ENCODE measurements around the gene LAMTOR4.
"Not testable (repeated sequence)": the region's sequence is repeated elsewhere in the genome, so short reads cannot be mapped to it uniquely, and the experiment has no call there.

LAMTOR4 gene

DNA sequence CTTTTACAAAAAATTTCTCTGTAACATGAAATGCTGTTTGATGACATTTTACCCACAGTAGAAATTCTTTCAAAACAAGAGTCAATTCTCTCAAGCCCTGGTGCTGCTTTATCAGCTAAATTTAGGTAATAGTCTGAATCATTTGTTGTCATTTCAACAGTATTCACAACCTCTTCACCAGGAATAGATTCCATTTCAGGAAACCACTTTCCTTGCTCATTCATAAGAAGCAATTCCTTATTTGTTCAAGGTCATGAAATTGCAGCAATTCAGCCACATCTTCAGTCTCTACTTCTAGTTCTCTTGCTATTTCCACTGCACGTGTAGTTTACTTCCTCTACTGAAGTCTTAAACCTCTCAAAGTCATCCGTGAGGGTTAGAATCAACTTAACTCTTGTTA is 43.1 kb downstream of the LAMTOR4 start:
- TF ChIP-seq EZH2phosphoT487 (IDR thresholded peaks at IDR 0.05; ENCODE audit: borderline replicate concordance, low read length), result no peak
- TF ChIP-seq, protein P1, sequence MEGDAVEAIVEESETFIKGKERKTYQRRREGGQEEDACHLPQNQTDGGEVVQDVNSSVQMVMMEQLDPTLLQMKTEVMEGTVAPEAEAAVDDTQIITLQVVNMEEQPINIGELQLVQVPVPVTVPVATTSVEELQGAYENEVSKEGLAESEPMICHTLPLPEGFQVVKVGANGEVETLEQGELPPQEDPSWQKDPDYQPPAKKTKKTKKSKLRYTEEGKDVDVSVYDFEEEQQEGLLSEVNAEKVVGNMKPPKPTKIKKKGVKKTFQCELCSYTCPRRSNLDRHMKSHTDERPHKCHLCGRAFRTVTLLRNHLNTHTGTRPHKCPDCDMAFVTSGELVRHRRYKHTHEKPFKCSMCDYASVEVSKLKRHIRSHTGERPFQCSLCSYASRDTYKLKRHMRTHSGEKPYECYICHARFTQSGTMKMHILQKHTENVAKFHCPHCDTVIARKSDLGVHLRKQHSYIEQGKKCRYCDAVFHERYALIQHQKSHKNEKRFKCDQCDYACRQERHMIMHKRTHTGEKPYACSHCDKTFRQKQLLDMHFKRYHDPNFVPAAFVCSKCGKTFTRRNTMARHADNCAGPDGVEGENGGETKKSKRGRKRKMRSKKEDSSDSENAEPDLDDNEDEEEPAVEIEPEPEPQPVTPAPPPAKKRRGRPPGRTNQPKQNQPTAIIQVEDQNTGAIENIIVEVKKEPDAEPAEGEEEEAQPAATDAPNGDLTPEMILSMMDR (IDR thresholded peaks at IDR 0.05; ENCODE audit: low read depth, low read length, poor library complexity, severe bottlenecking), result no peak
- Histone ChIP-seq H3K27ac (ENCODE audit: low read depth, low read length) (peak overlapping the region; percentile 94), H3K27me3 (ENCODE audit: control insufficient read depth, low read length) (no peaks in the 10 kb centered on the region), H3K4me1 (ENCODE audit: control insufficient read depth, low read length) (peaks cover 87% of the 10 kb centered on the region), H3K79me2 (ENCODE audit: control insufficient read depth, low read length) (no peaks in the 10 kb centered on the region; the same call in 1 of the 2 replicates), H3K4me2 (ENCODE audit: low read length) (peak overlapping the region; percentile 65), H4K20me1 (ENCODE audit: control insufficient read depth, insufficient read depth, low read depth, low read length) (no peaks in the 10 kb centered on the region), H3K4me3 (ENCODE audit: low read length) (peak overlapping the region; percentile 41), H3K9me3 (ENCODE audit: control insufficient read depth, insufficient read depth, low read length) (no peaks in the 10 kb centered on the region), H3K9me2 (replicated peaks; ENCODE audit: control insufficient read depth, low read length) (no peaks in the 10 kb centered on the region), H3K36me3 (ENCODE audit: control insufficient read depth, low read length) (peaks cover 55% of the 10 kb centered on the region), H3F3A (ENCODE audit: control insufficient read depth, insufficient read depth) (peaks cover 47% of the 10 kb centered on the region)

DNA sequence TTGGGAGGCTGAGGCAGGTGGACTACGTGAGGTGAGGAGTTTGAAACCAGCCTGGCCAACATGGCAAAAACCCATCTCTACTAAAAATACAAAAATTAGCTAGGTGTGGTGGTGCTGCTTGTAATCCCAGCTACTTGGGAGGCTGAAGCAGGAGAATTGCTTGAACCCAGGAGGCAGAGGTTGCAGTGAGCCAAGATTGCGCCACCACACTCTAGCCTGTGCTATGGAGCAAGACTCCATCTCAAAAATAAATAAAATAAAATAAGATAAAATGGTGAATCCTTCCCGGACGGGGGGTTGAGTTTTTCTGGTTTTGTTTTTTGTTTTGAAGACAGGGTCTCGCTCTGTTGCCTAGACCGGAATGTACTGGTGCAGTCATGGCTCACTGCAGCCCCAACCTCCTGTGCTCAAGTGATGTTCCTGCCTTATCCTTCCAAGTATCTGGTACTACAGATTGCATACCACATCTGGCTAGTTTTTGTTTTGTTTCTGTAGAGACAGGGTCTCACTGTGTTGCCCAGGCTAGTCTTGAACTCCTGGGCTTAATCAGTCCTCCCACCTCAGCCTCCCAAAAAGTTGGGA is 43.7 kb downstream of the LAMTOR4 start:
- Histone ChIP-seq H3K36me3 (ENCODE audit: control insufficient read depth, low read length) (peaks cover 58% of the 10 kb centered on the region), H3K4me3 (ENCODE audit: low read length) (peak overlapping the region; percentile 41), H3K4me2 (ENCODE audit: low read length) (peak overlapping the region; percentile 65), H3F3A (ENCODE audit: control insufficient read depth, insufficient read depth) (peaks cover 49% of the 10 kb centered on the region), H3K4me1 (ENCODE audit: control insufficient read depth, low read length) (peaks cover 91% of the 10 kb centered on the region), H3K27ac (ENCODE audit: low read depth, low read length) (peak overlapping the region; percentile 94)
- H3K27me3 ChIP-seq (ENCODE audit: control insufficient read depth, low read length); H3K9me3 ChIP-seq (ENCODE audit: control insufficient read depth, insufficient read depth, low read length); H3K9me2 ChIP-seq (replicated peaks; ENCODE audit: control insufficient read depth, low read length); H4K20me1 ChIP-seq (ENCODE audit: control insufficient read depth, insufficient read depth, low read depth, low read length); H3K79me2 ChIP-seq (ENCODE audit: control insufficient read depth, low read length): not testable (repeated sequence)

DNA sequence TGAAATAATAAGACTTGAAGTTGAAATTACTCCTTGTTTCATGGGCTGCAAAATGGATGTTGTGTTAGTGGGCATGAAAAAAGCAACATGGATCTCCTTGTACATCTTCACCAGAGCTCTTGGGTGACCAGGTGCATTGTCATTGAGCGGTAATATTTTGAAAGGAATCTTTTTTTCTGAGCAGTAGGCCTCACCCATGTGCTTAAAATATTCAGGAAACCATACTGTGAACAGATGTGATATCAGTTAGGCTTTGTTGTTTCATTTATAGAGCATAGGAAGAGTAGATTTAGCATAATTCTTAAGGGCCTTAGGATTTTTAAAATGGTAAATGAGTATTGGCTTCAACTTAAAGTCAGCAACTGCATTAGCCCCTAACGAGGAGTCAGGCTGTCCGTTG is 44.3 kb downstream of the LAMTOR4 start:
- peak overlapping the region; percentile 94 for H3K27ac ChIP-seq (ENCODE audit: low read depth, low read length)
- peaks cover 63% of the 10 kb centered on the region for H3K36me3 ChIP-seq (ENCODE audit: control insufficient read depth, low read length)
- H3K79me2 ChIP-seq (ENCODE audit: control insufficient read depth, low read length), result no peaks in the 10 kb centered on the region; the same call in 1 of the 2 replicates
- no peaks in the 10 kb centered on the region for H3K9me3 ChIP-seq (ENCODE audit: control insufficient read depth, insufficient read depth, low read length)
- H3K9me2 ChIP-seq (replicated peaks; ENCODE audit: control insufficient read depth, low read length), result no peaks in the 10 kb centered on the region
- TF ChIP-seq, protein P1 (IDR thresholded peaks at IDR 0.05; ENCODE audit: low read depth, low read length, poor library complexity, severe bottlenecking), result no peak
- no peak for TF ChIP-seq EZH2phosphoT487 (IDR thresholded peaks at IDR 0.05; ENCODE audit: borderline replicate concordance, low read length)
- H3F3A ChIP-seq (ENCODE audit: control insufficient read depth, insufficient read depth), result peaks cover 53% of the 10 kb centered on the region
- H3K27me3 ChIP-seq (ENCODE audit: control insufficient read depth, low read length), result no peaks in the 10 kb centered on the region
- peaks cover 97% of the 10 kb centered on the region for H3K4me1 ChIP-seq (ENCODE audit: control insufficient read depth, low read length)
- peak overlapping the region; percentile 41 for H3K4me3 ChIP-seq (ENCODE audit: low read length)
- no peaks in the 10 kb centered on the region for H4K20me1 ChIP-seq (ENCODE audit: control insufficient read depth, insufficient read depth, low read depth, low read length)
- peak overlapping the region; percentile 65 for H3K4me2 ChIP-seq (ENCODE audit: low read length)

DNA sequence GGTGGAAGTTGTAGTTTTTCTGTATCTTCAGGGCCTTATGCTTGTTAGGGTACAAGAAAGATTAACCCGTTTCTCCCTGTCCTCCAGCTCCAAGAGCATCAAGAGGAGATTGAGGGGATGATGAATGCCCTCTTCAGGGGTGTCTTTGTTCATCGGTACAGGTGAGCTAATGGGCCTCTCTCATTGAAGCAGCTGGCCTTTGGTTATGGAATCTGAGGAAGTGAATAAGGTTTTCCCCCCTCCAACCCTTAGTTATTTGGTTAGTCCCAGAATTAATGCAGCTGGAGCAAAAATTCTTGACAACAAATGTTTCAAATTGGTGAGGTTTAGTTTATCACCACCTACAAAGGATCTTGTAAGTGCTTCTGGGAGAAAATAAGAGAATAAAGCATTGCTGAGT is 46.5 kb downstream of the LAMTOR4 start:
- H3K79me2 ChIP-seq (ENCODE audit: control insufficient read depth, low read length), result no peaks in the 10 kb centered on the region
- no peaks in the 10 kb centered on the region for H3K9me3 ChIP-seq (ENCODE audit: control insufficient read depth, insufficient read depth, low read length)
- peaks cover 53% of the 10 kb centered on the region for H3F3A ChIP-seq (ENCODE audit: control insufficient read depth, insufficient read depth)
- peak overlapping the region; percentile 94 for H3K27ac ChIP-seq (ENCODE audit: low read depth, low read length)
- peaks cover 97% of the 10 kb centered on the region for H3K4me1 ChIP-seq (ENCODE audit: control insufficient read depth, low read length)
- peak overlapping the region; percentile 51 for H3K4me3 ChIP-seq (ENCODE audit: low read length)
- H4K20me1 ChIP-seq (ENCODE audit: control insufficient read depth, insufficient read depth, low read depth, low read length), result no peaks in the 10 kb centered on the region
- no peak for TF ChIP-seq EZH2phosphoT487 (IDR thresholded peaks at IDR 0.05; ENCODE audit: borderline replicate concordance, low read length)
- TF ChIP-seq, protein P1 (IDR thresholded peaks at IDR 0.05; ENCODE audit: low read depth, low read length, poor library complexity, severe bottlenecking), result no peak
- H3K4me2 ChIP-seq (ENCODE audit: low read length), result peak overlapping the region; percentile 61
- H3K9me2 ChIP-seq (replicated peaks; ENCODE audit: control insufficient read depth, low read length), result no peaks in the 10 kb centered on the region
- H3K27me3 ChIP-seq (ENCODE audit: control insufficient read depth, low read length), result no peaks in the 10 kb centered on the region
- H3K36me3 ChIP-seq (ENCODE audit: control insufficient read depth, low read length), result peaks cover 59% of the 10 kb centered on the region

DNA sequence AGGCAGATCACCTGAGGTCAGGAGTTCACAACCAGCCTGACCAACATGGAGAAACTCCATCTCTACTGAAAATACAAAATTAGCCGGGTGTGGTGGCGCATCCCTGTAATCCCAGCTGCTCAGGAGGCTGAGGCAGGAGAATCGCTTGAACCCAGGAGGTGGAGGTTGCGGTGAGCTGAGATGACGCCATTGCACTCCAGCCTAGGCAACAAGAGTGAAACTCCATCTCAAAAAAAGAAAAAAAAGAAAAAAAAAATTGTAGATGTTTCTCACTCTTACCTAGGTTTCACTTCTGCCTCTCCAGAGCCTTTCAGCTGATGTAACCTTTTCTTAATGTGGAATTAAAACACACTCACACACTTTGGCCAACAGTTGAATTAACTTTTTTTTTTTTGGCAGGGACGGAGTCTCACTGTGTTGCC is 47.2 kb downstream of the LAMTOR4 start:
- not testable (repeated sequence) for H3K9me3 ChIP-seq (ENCODE audit: control insufficient read depth, insufficient read depth, low read length); H4K20me1 ChIP-seq (ENCODE audit: control insufficient read depth, insufficient read depth, low read depth, low read length); H3K9me2 ChIP-seq (replicated peaks; ENCODE audit: control insufficient read depth, low read length); H3K27me3 ChIP-seq (ENCODE audit: control insufficient read depth, low read length); H3K79me2 ChIP-seq (ENCODE audit: control insufficient read depth, low read length)
- Histone ChIP-seq H3K4me2 (ENCODE audit: low read length) (peak overlapping the region; percentile 61), H3K27ac (ENCODE audit: low read depth, low read length) (peak overlapping the region; percentile 94), H3K4me3 (ENCODE audit: low read length) (peak overlapping the region; percentile 51), H3F3A (ENCODE audit: control insufficient read depth, insufficient read depth) (peaks cover 48% of the 10 kb centered on the region), H3K36me3 (ENCODE audit: control insufficient read depth, low read length) (peaks cover 65% of the 10 kb centered on the region), H3K4me1 (ENCODE audit: control insufficient read depth, low read length) (peaks cover 97% of the 10 kb centered on the region)
